SU-DHL-6 (cell line): ENCODE data around the gene TRDMT1.

Experiments
- H2AFZ ChIP-seq: fragments of 200-600 bp; sonication (generic); 2 replicates; pipeline ENCODE4 v1.6.1; 2014; ENCODE audit warnings: low read depth, mild to moderate bottlenecking, moderate library complexity, mixed read lengths, antibody characterized with exemption, low read length; ENCODE audit not compliant: severe bottlenecking
- H3F3A ChIP-seq: fragments of 200-600 bp; shearing (Covaris generic); 2 replicates; pipeline ENCODE4 v1.6.0; 2016; ENCODE audit warnings: antibody characterized with exemption, mild to moderate bottlenecking; ENCODE audit not compliant: insufficient read depth
- H3K27ac ChIP-seq: fragments of 200-600 bp; sonication (generic); 2 replicates; pipeline ENCODE4 v1.5.1; 2016; ENCODE audit warnings: low read depth, mild to moderate bottlenecking, low read length, moderate library complexity, mixed read lengths
- H3K27me3 ChIP-seq: fragments of 200-600 bp; sonication (generic), shearing (Covaris generic); 2 replicates; pipeline ENCODE4 v1.6.0; 2014; ENCODE audit warnings: mild to moderate bottlenecking, low read length
- H3K36me3 ChIP-seq: fragments of 200-600 bp; sonication (generic); 2 replicates; pipeline ENCODE4 v1.6.1; 2014; ENCODE audit warnings: mild to moderate bottlenecking, low read length, mixed read lengths
- H3K4me2 ChIP-seq: fragments of 300-600, 200-600 bp; shearing (Covaris generic), sonication (generic); 2 replicates; pipeline ENCODE4 v1.6.0; 2014; ENCODE audit warnings: low read length, low read depth, mild to moderate bottlenecking; ENCODE audit not compliant: poor library complexity, severe bottlenecking
- H3K4me3 ChIP-seq: fragments of 200-600 bp; sonication (generic); 2 replicates; pipeline ENCODE4 v1.5.1; 2014; ENCODE audit warnings: antibody characterized with exemption, low read length, mild to moderate bottlenecking, mixed read lengths; ENCODE audit not compliant: insufficient read depth, poor library complexity, severe bottlenecking
- H3K79me2 ChIP-seq: fragments of 200-600 bp; sonication (generic); 2 replicates; pipeline ENCODE4 v1.6.1; 2014; ENCODE audit warnings: mild to moderate bottlenecking, low read length, moderate library complexity; ENCODE audit not compliant: insufficient read depth
- H3K9ac ChIP-seq: fragments of 200-600 bp; sonication (generic); 2 replicates; pipeline ENCODE4 v1.7.0; 2014; ENCODE audit warnings: mild to moderate bottlenecking, low read length
- H3K9me2 ChIP-seq: fragments of 200-600 bp; sonication (generic); replicated peaks from 2 replicates; pipeline ENCODE4 v1.6.1; 2014; ENCODE audit warnings: low read length; ENCODE audit not compliant: insufficient read depth
- H3K9me3 ChIP-seq: fragments of 200-600 bp; sonication (generic); 2 replicates; pipeline ENCODE4 v1.6.1; 2014; ENCODE audit warnings: low read length, mixed read lengths; ENCODE audit not compliant: insufficient read depth
- H4K20me1 ChIP-seq: fragments of 200-600 bp; sonication (generic); 2 replicates; pipeline ENCODE4 v1.6.1; 2014; ENCODE audit warnings: low read depth, mild to moderate bottlenecking, antibody characterized with exemption, low read length, moderate library complexity, mixed read lengths
- CTCF ChIP-seq: fragments of 200-600 bp; sonication (generic); IDR thresholded peaks from one replicate; pipeline ENCODE4 v1.5.1; 2017; ENCODE audit warnings: antibody characterized with exemption, mild to moderate bottlenecking, low read length, moderate library complexity; ENCODE audit not compliant: insufficient read depth, poor library complexity, severe bottlenecking
- EZH2phosphoT487 ChIP-seq: fragments of 200-600 bp; sonication (generic), shearing (Covaris generic); conservative IDR thresholded peaks from 2 replicates; pipeline ENCODE4 v1.6.1; 2018; ENCODE audit warnings: mild to moderate bottlenecking, antibody characterized with exemption, low read length, moderate library complexity, mixed read lengths

The TRDMT1 gene

DNA sequence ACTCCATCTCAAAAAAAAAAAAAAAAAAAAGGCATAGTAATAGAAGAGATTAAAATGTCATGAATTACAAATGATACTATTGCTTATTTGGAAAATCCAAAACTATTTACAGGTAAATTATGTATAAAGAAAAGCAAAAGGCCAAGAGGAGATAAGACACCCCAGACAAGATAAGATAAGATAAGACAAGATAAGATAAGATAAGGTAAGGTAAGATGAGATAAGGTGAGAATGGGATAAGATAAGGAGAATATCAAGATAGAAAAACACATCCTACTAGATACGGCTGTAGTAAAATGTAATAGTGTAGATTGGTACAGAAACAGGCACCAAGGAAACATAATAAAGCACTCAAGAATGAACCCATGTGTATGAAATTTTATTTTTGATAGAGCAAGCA is 47.5 kb upstream of the TRDMT1 start:
- Histone ChIP-seq H3K4me2 (no peak overlapping the region), H3K9me3 (no peaks in the 10 kb centered on the region), H3K27me3 (no peaks in the 10 kb centered on the region), H3K4me3 (no peak overlapping the region), H3K36me3 (no peaks in the 10 kb centered on the region), H2AFZ (no peak overlapping the region), H3F3A (no peaks in the 10 kb centered on the region), H3K9ac (no peak overlapping the region), H3K9me2 (no peaks in the 10 kb centered on the region), H4K20me1 (no peaks in the 10 kb centered on the region), H3K79me2 (no peaks in the 10 kb centered on the region), H3K27ac (no peak overlapping the region)
- no peak for TF ChIP-seq CTCF
- no peak for TF ChIP-seq EZH2phosphoT487

DNA sequence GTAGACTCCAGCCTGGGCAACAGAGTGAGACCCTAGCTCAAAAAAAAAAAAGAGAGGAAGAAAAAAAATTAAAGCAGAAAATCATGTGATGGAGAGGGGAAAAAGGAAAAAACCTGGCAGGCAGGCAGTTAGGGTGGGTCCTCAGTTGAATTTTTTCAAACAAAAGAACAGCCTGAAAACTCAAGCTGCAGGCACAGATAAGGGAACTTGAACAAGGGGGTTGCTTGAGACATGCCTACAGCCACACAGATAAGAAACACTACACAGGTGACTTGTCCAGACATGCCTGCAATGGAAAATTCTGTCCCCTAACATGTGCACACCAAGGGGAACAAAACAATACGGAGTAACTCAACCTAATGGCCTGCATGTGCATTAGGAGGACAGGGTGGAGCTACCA is 45.7 kb upstream of the TRDMT1 start:
- Histone ChIP-seq H3K9me2 (no peaks in the 10 kb centered on the region), H4K20me1 (no peaks in the 10 kb centered on the region), H3K4me3 (no peak overlapping the region), H3K4me2 (no peak overlapping the region), H3K27me3 (no peaks in the 10 kb centered on the region), H3K79me2 (no peaks in the 10 kb centered on the region), H3F3A (no peaks in the 10 kb centered on the region), H3K9ac (no peak overlapping the region), H3K36me3 (no peaks in the 10 kb centered on the region), H3K9me3 (no peaks in the 10 kb centered on the region), H3K27ac (no peak overlapping the region), H2AFZ (no peak overlapping the region)
- TF ChIP-seq CTCF (no peak), EZH2phosphoT487 (no peak)

DNA sequence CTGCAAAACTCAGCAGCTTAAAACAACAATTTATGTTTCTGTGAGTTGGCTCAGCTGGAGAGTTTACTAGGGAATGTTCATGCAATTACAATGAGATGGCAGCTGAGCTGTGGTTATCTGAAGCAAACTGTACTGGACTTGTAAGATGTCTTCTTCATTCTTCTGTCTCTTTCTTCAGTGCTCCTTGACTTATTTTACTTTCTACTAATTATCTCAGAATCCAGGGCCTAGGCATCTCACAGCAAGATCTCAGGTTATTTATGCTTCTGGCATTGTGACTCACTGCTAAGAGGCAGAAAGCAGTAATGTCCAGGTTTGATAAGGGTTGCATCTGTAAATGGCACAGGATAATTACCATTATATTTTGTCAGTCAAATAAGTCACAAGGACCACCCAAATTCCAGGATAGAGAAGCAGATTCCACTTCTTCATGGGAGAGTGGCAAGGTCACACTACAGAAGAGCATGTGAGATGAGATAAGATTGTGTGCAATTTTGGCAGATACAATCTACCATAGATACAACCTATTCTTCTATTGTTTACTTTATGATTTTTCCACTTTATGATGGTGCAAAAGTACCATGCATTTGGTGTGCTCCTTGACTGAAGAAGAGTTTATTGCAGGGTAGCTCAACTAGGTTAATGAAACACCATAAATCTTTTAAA is 43.4 kb upstream of the TRDMT1 start:
- Histone ChIP-seq H3K9me3 (no peaks in the 10 kb centered on the region), H2AFZ (no peak overlapping the region), H3K36me3 (no peaks in the 10 kb centered on the region), H3F3A (no peaks in the 10 kb centered on the region), H3K4me3 (no peak overlapping the region), H3K27ac (no peak overlapping the region), H3K27me3 (no peaks in the 10 kb centered on the region), H3K4me2 (no peak overlapping the region), H4K20me1 (no peaks in the 10 kb centered on the region), H3K79me2 (no peaks in the 10 kb centered on the region), H3K9ac (no peak overlapping the region), H3K9me2 (no peaks in the 10 kb centered on the region)
- TF ChIP-seq CTCF (no peak), EZH2phosphoT487 (no peak)
